H1 (cell line): ENCODE measurements around the gene PRRT2. TPM values are rescaled to one million over a fixed set of nuclear protein-coding genes. Genes with fewer than 3 reads are reported as not detected.

ENCODE experiments used
- ASH2L ChIP-seq: fragments of 200-600, 300-600 bp; sonication (generic); IDR thresholded peaks from one replicate; pipeline ENCODE4 v1.7.1; 2017; ENCODE audit warnings: low read length
- BCL11A ChIP-seq, 2 experiments: IDR thresholded peaks; one replicate each; pipeline ENCODE4 v1.6.1; 2011; ENCODE audit warnings: low read depth in 2 of 2, low read length in 2 of 2, mild to moderate bottlenecking in 2 of 2
- HDAC2 ChIP-seq, 2 experiments: fragments of 300-600 bp in 1 of 2; sonication (generic) in 1 of 2; IDR thresholded peaks; 2 replicates each; pipeline ENCODE4 v1.6.1; 2011 to 2012; ENCODE audit warnings: low read depth in 2 of 2, low read length in 2 of 2, mild to moderate bottlenecking in 2 of 2, moderate library complexity in 2 of 2, borderline replicate concordance in 1 of 2, inconsistent platforms in 1 of 2
- HDAC6 ChIP-seq: IDR thresholded peaks from one replicate; pipeline ENCODE4 v1.7.1; 2012; ENCODE audit warnings: low read depth, mild to moderate bottlenecking, inconsistent platforms, low read length, moderate library complexity
- JUND ChIP-seq: IDR thresholded peaks from 2 replicates; pipeline ENCODE4 v1.6.1; 2011; ENCODE audit warnings: mild to moderate bottlenecking, improper control_type of control experiment, low read length
- KDM5A ChIP-seq: fragments of 200-600 bp; IDR thresholded peaks from 2 replicates; pipeline ENCODE4 v1.7.1; 2012; ENCODE audit warnings: mild to moderate bottlenecking, low read length, inconsistent platforms, mixed read lengths
- POU5F1 ChIP-seq: IDR thresholded peaks from 2 replicates; pipeline ENCODE4 v1.6.1; 2011; ENCODE audit warnings: low read depth, mild to moderate bottlenecking, low read length, moderate library complexity
- RFX5 ChIP-seq: IDR thresholded peaks from 2 replicates; pipeline ENCODE4 v1.6.1; 2011; ENCODE audit warnings: low read depth, low read length, improper control_type of control experiment, borderline replicate concordance
- SP1 ChIP-seq: IDR thresholded peaks from 2 replicates; pipeline ENCODE4 v1.6.1; 2011; ENCODE audit warnings: low read depth, low read length
- polyA plus RNA-seq, 7 experiments: library from polyadenylated mRNA; depleted of rRNA in 3 of 7; stranded (reverse) in 5 of 7; unstranded in 2 of 7; fragments of >200 nt in 5 of 7; fragments of 200-250 nt in 2 of 7; gene quantifications; 1 replicate in 5 of 7; 2 replicates in 1 of 7; 4 replicates in 1 of 7; pipeline versions ENCODE4 v1.2.1 to v1.2.3, GENCODE V29; 2011 to 2013; ENCODE audit warnings: missing spikeins in 2 of 7, mixed read lengths in 2 of 7
- total RNA-seq: library from RNA; stranded (reverse); fragmentation: NEBNext Ultra II Directional; extraction: Animal tissue kit (Norgen Biotek cat#: 25700); gene quantifications from 2 replicates; pipeline ENCODE4 v1.2.1, GENCODE V29; 2021

PRRT2 gene
- total and polyA plus RNA-seq, 2 of the 8 experiments (the other 6 are each of a cell fraction or from before 2014, with no cell fraction given), result 12.8 to 32.6 TPM

DNA sequence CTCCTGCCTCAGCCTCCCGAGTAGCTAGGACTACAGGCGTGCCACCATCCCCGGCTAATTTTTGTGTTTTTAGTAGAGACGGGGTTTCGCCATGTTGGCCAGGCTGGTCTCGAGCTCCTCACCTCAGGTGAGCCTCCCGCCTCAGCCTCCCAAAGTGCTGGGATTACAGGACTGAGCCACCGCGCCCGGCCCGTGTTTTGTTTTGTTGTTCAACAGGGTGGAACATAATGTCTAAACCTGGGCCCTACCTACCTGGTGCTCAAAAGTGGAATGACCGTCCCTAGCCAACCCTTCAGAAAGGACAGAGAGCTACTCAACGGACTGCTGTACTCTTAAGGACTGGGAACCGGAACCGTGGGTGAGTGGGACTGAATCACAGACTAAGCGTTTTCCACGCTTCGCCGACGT is 22.2 kb upstream of the PRRT2 start (continued):
- no peak for TF ChIP-seq RFX5
- no peak for TF ChIP-seq BCL11A (IDR thresholded peaks at IDR 0.05; ENCODE audit: low read depth in 2 of 2, low read length in 2 of 2)
- TF ChIP-seq POU5F1, result no peak
- no peak for TF ChIP-seq ASH2L
- no peak for TF ChIP-seq SP1
- no peak for TF ChIP-seq HDAC2 (IDR thresholded peaks at IDR 0.05; ENCODE audit: borderline replicate concordance in 1 of 2, low read depth in 2 of 2, low read length in 2 of 2)
- no peak for TF ChIP-seq KDM5A
- no peak for TF ChIP-seq JUND
- no peak for TF ChIP-seq HDAC6
